Mucosa of descending colon (tissue), 3 donors: ENCODE data around the gene NAP1L4. TPM values are rescaled to one million over a fixed set of nuclear protein-coding genes. Genes with fewer than 3 reads are reported as not detected.
A peak's percentile ranks its signal among the peaks of the same experiment; 100 is the strongest.

Source experiments
- ATAC-seq: fragments of 200-7000 bp; cut with Tn5 transposase; one replicate; pipeline ENCODE4 v1.9.1; 2020; ENCODE audit warnings: mild to moderate bottlenecking, moderate library complexity
- DNase-seq, 3 donors: peaks; one replicate each; pipeline ENCODE4 v3.0.0-alpha.2; 2020
- H3K36me3 ChIP-seq: fragments of 200-600 bp; one replicate; pipeline ENCODE4 v1.8.0; 2021; ENCODE audit warnings: low read depth, mild to moderate bottlenecking
- H3K4me1 ChIP-seq: fragments of 200-600 bp; one replicate; pipeline ENCODE4 v1.8.0; 2021; ENCODE audit warnings: low read depth, mild to moderate bottlenecking
- H3K4me3 ChIP-seq: fragments of 200-600 bp; one replicate; pipeline ENCODE4 v1.8.0; 2021; ENCODE audit warnings: mild to moderate bottlenecking
- H3K9me3 ChIP-seq: fragments of 200-600 bp; one replicate; pipeline ENCODE4 v1.8.0; 2021; ENCODE audit warnings: mild to moderate bottlenecking
- intact Hi-C, 2 donors: fragments of 100-400 bp; cut with DNase I in 1 of 2; cut with micrococcal nuclease in 1 of 2; formaldehyde crosslinking; loops; one replicate each; pipeline versions ENCODE4 v1.11.0 to v1.11.1; 2022; cut with DNase I, micrococcal nuclease
- total RNA-seq, 3 donors: library from RNA; stranded (reverse); fragmentation: NEBNext Ultra II Directional in 2 of 3; extraction: Animal tissue kit (Norgen Biotek cat#: 25700) in 2 of 3; gene quantifications; one replicate each; pipeline versions ENCODE4 v1.2.1 to v1.2.4, GENCODE V29; 2021 to 2023
- TF ChIP-seq, protein P1 (sequence below): fragments of 200-600 bp; IDR thresholded peaks from one replicate; pipeline ENCODE4 v1.8.0; 2022; ENCODE audit warnings: antibody characterized with exemption, mild to moderate bottlenecking
- donor health status: DM: no; HTN: no; CAD: no; lungs with moderate emphysema.
- donor health status: DM: no; HTN: no; CAD: no.
- donor health status: DM: no; HTN: yes; CAD: no.

The NAP1L4 gene
- total RNA-seq, 3 donors from 2014 or later = 94.0 to 116 (median 99.8) TPM

DNA sequence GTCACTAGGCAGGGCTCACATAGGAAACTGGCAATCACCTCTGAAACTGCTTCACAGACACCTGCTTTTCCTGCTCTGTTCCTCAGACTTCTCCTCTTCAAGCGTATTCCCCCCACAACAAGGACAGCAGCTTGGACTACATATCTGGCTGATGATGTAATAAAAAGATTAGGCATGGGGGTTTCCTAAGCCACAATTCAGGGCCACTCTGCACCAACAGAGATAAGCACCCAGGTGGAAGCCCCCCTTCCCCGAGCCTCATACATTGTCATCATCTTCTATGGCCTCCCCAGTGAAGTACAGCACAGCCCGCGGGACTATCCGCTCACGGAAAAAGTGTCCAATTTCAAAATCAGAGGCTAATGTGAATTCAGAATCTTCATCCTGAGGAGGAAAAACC is 37.9 kb downstream of the NAP1L4 start:
- peaks cover 9% of the 10 kb centered on the region for H3K36me3 ChIP-seq
- no peaks in the 10 kb centered on the region for H3K4me1 ChIP-seq
- DNase-seq (no peak), ATAC-seq (no peak)
- no peaks in the 10 kb centered on the region for H3K9me3 ChIP-seq
- H3K4me3 ChIP-seq = no peak overlapping the region
- intact Hi-C loops = no loop called here
- TF ChIP-seq, protein P1, sequence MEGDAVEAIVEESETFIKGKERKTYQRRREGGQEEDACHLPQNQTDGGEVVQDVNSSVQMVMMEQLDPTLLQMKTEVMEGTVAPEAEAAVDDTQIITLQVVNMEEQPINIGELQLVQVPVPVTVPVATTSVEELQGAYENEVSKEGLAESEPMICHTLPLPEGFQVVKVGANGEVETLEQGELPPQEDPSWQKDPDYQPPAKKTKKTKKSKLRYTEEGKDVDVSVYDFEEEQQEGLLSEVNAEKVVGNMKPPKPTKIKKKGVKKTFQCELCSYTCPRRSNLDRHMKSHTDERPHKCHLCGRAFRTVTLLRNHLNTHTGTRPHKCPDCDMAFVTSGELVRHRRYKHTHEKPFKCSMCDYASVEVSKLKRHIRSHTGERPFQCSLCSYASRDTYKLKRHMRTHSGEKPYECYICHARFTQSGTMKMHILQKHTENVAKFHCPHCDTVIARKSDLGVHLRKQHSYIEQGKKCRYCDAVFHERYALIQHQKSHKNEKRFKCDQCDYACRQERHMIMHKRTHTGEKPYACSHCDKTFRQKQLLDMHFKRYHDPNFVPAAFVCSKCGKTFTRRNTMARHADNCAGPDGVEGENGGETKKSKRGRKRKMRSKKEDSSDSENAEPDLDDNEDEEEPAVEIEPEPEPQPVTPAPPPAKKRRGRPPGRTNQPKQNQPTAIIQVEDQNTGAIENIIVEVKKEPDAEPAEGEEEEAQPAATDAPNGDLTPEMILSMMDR = no peak

DNA sequence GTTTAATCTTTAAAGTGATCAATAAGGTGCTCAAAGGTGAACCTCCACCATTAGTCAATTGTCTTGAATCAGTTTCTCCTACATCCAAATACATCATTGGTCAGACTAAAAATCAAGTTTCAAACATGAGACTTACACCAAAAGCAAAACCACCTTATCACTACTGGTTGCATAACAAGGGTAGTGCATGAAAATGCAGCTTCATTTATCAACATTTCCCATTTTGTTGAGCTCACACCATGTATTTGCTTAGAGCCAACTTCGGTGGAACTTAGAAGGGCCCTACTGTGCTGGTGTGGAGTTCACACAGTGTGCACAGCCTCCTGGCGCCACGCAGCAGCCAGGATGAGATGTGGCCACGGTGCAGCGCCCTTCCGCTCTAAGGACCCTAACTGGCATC is 39.8 kb downstream of the NAP1L4 start:
- intact Hi-C loops = no loop called here
- Histone ChIP-seq H3K4me3 (no peak overlapping the region), H3K36me3 (peaks cover 4% of the 10 kb centered on the region), H3K4me1 (no peaks in the 10 kb centered on the region), H3K9me3 (no peaks in the 10 kb centered on the region)
- no peak for ATAC-seq
- DNase-seq = no peak
- TF ChIP-seq, protein P1 = no peak

DNA sequence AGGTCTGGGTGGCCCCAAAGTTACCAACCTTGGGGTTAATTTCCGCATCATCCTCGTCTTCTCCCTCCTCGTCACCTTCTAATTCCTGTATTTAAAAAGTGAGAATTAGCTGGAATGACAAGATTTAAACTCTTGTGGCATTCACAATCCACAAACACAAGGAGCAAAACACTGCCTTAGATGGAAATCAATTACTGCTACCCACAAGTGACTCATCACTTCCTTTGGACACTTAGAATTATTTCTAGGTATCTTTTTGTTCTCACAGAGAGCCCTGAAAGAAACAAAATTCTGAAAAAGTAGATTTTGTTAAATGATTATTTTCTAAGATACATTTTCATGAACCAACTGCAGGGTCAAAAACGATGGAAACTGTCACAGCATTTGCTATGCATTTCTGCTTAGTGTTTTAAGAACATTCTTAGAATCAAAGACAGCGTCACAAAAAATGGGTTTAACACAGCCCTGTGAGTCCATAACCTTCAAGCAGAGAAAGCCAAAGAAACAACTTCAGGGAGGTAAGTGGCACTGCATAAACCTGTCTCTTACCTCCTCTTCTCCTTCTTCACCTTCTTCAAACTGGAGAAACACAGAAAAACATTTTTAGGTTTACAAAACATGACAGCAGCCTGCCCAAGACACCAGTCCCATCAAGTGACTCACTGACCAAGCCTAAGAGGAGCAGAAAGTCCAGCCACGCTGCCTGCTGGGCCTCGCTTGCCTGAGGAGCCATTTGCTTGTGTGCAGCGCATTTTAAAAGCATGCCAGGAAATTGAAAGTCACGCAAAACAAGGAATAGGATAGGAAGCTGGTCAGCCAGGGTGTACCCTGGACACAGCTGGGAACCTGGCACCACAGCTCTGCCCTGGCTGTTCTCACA is 40.7 kb downstream of the NAP1L4 start:
- DNase-seq = no peak
- Histone ChIP-seq H3K4me1 (no peaks in the 10 kb centered on the region), H3K4me3 (no peak overlapping the region), H3K36me3 (peaks cover 4% of the 10 kb centered on the region), H3K9me3 (no peaks in the 10 kb centered on the region)
- no peak for ATAC-seq
- TF ChIP-seq, protein P1 = no peak
- intact Hi-C loops = no loop called here

DNA sequence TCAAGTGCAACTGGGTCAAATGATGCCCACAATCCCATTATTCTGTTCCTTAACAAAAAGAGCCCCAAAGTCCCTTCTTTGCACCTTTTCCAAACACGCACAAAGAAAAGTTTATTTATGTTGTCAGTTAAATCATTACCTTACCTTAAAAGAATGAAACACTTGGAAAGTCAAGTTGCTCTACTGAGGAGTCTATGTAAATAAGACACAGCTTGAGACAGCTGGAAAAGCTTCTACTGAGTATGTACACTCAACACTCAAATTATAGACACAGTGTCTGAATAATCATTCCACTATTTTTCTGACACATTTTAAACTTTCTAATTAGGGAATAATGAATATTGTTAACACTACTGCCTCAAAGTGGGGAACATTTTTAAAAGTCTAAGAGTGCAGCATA is 41.3 kb downstream of the NAP1L4 start:
- peaks cover 3% of the 10 kb centered on the region for H3K4me1 ChIP-seq
- DNase-seq (no peak), ATAC-seq (no peak)
- intact Hi-C loops = no loop called here
- H3K4me3 ChIP-seq = no peak overlapping the region
- H3K9me3 ChIP-seq = no peaks in the 10 kb centered on the region
- peaks cover 4% of the 10 kb centered on the region for H3K36me3 ChIP-seq
- TF ChIP-seq, protein P1 = no peak

DNA sequence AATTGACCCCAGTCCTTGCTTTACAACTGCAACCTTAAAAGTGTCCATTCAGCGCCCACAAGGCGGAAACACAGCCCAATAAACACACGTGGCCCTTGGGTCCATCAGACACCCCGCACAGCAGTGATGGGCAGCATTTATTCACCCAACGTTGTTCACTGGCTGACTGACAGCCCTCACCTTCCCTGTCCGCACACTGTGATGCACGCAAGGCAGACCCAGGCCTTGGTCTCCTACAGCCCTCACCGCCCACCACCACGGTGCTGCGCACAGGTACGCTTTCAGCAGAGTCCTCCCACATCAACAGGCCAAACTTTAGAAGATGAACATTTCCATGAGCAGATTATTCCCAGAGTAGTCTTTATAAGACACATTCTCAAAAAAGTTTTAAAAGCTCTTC is 42.2 kb downstream of the NAP1L4 start:
- ATAC-seq (no peak), DNase-seq (peak in 1 of 3 donors; percentile 43)
- TF ChIP-seq, protein P1 = no peak
- Histone ChIP-seq H3K4me1 (peaks cover 10% of the 10 kb centered on the region), H3K36me3 (peaks cover 4% of the 10 kb centered on the region), H3K4me3 (no peak overlapping the region), H3K9me3 (no peaks in the 10 kb centered on the region)
- intact Hi-C loops = no loop called here
